Fibroblast of skin of abdomen (primary cell): ENCODE data around the gene TMBIM4.

Source experiments
- DNase-seq: peaks from one replicate; pipeline ENCODE4 v3.0.0-alpha.2; 2013

Gene TMBIM4

DNA sequence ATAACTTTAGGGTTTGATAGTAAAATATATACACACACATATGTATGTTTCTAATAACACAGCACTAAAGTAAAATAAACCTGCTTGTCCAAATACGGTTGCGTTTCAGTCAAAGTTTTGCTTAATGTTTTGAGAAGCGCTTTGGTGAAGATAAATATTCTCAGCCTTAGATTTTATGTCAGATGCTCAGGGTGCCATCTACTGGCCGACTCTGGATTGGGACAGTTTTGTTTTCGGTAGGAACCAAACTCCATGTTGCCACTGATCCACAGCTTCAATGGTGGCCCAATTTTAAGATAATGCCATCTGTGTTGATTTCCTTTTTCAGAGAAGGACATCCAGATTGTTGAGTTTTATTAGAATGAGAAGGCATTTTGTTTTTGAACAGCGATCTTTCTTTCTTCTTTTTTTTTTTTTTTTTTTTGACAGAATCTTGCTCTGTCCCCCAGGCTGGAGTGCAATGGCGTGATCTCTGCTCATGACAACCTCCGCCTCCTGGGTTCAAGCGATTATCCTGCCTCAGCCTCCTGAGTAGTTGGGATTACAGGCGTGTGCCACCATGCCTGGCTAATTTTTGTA is 82.3 kb downstream of the TMBIM4 start:
- peak; percentile 80 for DNase-seq

DNA sequence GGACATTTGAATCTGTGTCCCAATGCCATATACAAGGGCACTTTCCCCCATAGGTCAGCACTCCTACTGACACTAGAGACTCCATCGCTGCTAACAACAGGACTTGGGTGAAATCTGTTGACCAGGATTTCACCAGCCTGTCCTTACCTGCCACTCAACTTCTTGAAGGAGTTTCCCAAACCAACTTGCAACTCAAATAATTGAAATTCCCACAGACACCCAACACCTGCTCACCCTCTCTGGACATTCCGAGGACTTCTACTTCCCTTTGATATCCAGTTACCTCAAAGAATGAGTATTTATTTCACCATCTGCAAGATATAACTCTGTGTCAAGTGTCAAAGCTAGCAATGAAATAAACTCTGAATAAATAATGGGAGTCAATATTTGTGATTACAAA is 83.8 kb downstream of the TMBIM4 start:
- DNase-seq = no peak
